ENCODE measurements around the gene DNAJC5.
A peak's percentile ranks its signal among the peaks of the same experiment; 100 is the strongest.
"Not testable (repeated sequence)": the region's sequence is repeated elsewhere in the genome, so short reads cannot be mapped to it uniquely, and the experiment has no call there.

Gene DNAJC5

GRCh38 chr20:63861365-63861934, 33.5 kb upstream of the DNAJC5 start, which contains the start of gene ABHD16B:
Gene ABHD16B, plus strand, starts transcription at chr20:63861498. Its CDS starts 43 bp downstream, at chr20:63861541.
- no peak for DNase-seq (ENCODE audit: low read depth)

DNA sequence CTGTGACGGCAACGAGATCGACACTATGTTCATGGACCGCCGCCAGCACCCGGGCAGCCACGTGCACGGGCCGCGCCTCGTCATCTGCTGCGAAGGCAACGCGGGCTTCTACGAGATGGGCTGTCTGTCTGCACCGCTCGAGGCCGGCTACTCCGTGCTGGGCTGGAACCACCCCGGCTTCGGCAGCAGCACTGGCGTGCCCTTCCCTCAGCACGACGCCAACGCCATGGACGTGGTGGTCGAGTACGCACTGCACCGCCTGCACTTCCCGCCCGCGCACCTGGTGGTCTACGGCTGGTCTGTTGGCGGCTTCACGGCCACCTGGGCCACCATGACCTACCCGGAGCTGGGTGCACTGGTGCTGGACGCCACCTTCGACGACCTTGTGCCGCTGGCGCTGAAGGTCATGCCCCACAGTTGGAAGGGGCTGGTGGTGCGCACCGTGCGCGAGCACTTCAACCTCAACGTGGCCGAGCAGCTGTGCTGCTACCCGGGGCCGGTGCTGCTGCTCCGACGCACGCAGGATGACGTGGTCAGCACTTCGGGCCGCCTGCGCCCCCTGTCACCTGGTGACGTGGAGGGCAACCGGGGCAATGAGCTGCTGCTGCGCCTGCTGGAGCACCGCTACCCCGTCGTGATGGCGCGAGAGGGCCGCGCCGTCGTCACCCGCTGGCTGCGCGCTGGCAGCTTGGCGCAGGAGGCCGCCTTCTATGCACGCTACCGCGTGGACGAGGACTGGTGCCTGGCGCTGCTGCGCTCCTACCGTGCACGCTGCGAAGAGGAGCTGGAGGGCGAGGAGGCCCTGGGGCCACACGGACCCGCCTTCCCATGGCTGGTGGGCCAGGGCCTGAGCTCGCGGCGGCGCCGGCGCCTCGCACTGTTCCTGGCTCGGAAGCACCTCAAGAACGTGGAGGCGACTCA, 32.7 kb upstream of the DNAJC5 start:
- no peak for DNase-seq (ENCODE audit: low read depth)

GRCh38 chr20:63863021-63863797, 31.7 kb upstream of the DNAJC5 start:
- DNase-seq (ENCODE audit: low read depth) = no peak

- peak; percentile 34 for DNase-seq (ENCODE audit: low read depth)
Observed at GRCh38 chr20:63863798-63864544, 31.0 kb upstream of the DNAJC5 start.

- no peak for DNase-seq (ENCODE audit: low read depth)
Observed at GRCh38 chr20:63864545-63864977, 30.4 kb upstream of the DNAJC5 start.

- DNase-seq (ENCODE audit: low read depth) = peak; percentile 87
Observed at GRCh38 chr20:63864978-63865640, 29.8 kb upstream of the DNAJC5 start, which contains the start of gene TPD52L2. Gene TPD52L2, plus strand, starts transcription at chr20:63865270. Its CDS starts 96 bp downstream, at chr20:63865366.

- DNase-seq (ENCODE audit: low read depth) = not testable (repeated sequence)
Observed at GRCh38 chr20:63867042-63867441, 27.9 kb upstream of the DNAJC5 start.

DNA sequence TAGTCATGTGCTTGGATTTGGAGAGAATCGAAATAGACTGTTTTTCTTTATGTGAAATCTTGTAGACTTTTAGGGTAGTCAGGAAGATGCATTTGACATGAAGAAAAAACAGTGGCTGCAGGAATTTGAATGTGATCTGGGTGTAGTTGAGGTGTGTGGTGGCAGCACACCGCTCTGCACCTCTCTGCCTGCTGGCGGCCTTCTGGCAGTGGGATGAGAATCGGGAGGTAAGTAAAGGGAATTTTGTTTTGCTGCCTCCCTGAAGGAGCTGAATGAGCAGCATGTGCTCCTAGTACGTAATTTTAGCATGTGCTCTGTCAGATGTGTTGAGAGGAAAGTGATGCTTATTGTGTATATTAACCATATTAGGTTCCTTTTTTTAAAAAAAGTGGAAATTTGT, 26.7 kb upstream of the DNAJC5 start:
- DNase-seq (ENCODE audit: low read depth) = no peak

GRCh38 chr20:63873477-63873971, 21.4 kb upstream of the DNAJC5 start:
- no peak for DNase-seq (ENCODE audit: low read depth)

DNA sequence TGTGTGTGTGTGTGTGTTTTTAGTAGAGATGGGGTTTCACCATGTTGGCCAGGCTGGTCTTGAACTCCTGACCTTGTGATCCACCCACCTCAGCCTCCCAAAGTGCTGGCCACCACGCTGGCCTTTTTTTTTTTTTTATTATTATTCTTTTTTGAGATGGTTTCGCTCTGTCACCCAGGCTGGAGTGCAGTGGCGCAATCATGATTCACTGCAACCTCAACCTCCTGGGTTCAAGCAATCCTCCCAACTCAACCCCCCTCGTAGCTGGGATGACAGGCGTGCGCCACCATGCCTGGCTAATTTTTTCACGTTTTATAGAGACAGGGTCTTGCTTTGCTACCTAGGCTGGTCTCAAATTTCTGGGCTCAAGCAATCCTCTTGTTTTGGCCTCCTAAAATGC, 20.7 kb upstream of the DNAJC5 start:
- DNase-seq (ENCODE audit: low read depth) = not testable (repeated sequence)

- DNase-seq (ENCODE audit: low read depth) = no peak
Observed at GRCh38 chr20:63876489-63877036, 18.4 kb upstream of the DNAJC5 start.

DNA sequence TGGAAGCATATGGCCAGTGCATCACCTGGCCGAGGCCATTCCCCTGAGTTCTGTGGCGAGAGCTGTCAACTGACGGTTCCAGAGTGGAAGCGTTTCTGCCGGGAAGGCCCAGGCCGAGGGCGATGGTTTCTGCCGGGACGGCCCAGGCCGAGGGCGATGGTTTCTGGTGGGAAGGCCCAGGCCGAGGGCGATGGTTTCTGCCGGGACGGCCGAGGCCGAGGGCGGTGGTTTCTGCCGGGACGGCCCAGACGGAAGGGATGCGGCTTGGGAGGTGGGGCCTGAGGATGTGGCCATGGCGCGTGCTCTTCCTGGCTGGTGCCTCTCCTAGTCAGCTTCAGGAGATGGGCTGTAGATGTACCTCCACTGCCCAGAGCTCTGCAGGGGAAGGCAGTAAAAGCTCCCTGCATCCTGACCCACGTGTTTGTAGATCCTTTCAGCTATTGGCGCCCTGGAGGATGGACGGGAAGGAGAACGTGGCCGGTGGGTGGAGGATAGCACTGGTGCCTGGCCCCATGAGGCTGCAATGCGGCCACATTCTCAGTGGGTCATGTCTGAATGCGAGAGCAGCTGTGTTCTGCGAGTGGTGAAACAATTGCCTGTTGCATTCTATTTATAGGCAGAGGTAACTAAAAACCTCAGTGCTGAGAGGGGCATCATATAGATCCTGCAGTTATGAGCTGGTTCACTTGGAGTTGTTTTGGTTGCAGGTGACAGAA, 17.0 kb upstream of the DNAJC5 start:
- no peak for DNase-seq (ENCODE audit: low read depth)

DNA sequence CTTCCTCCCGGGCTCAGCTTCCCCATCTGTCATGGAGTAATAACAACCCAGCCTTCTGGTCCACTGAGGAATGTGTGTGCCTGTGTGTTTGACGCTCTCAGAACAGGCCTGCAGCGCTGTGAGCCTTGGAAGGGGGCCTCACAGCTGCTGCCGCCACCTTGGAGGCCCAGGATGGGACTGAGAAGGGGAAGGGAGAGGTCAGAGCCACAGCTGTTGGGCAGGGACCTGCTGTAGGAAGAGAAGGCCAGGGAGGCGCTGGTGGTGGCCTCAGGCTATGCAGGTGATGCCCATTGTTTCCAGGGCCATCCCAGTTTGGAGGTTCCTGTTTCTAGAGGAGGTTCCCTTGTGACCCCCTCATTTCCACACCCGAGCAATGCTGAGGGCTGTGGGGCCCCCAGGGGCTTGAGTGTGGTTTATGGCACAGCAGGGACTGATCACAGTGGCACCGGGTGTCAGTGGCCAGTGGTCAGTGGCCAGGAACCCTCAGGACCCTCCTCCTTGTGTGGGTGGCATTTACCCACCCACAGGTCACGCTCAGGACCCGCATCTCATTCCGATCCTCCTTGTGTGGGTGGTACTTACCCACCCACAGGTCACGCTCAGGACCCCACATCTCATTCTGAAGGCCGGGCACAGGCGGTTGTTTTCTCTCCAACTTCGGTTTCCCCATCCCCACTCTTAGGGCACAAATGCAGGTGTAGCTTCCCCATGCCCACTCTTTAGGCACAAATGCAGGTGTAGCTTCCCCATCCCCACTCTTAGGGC, 15.8 kb upstream of the DNAJC5 start:
- no peak for DNase-seq (ENCODE audit: low read depth)

DNA sequence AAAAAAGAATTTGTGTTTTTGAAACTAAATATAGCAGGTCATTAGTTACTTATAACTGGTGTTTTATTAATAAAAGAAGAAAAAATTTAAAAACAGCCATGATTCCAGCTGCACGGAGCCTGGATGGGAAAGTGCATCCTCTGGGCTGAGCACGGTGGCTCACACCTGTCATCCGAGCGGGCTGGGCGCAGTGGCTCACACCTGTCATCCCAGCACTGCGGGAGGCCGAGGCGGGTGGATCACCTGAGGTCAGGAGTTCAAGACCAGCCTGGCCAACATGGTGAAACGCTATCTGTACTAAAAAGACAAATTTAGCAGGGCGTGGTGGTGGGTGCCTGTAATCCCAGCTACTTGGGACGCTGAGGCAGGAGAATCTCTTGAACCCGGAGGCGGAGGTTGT, 14.0 kb upstream of the DNAJC5 start:
- not testable (repeated sequence) for DNase-seq (ENCODE audit: low read depth)

GRCh38 chr20:63881451-63882226, 13.3 kb upstream of the DNAJC5 start:
- DNase-seq (ENCODE audit: low read depth) = no peak

DNA sequence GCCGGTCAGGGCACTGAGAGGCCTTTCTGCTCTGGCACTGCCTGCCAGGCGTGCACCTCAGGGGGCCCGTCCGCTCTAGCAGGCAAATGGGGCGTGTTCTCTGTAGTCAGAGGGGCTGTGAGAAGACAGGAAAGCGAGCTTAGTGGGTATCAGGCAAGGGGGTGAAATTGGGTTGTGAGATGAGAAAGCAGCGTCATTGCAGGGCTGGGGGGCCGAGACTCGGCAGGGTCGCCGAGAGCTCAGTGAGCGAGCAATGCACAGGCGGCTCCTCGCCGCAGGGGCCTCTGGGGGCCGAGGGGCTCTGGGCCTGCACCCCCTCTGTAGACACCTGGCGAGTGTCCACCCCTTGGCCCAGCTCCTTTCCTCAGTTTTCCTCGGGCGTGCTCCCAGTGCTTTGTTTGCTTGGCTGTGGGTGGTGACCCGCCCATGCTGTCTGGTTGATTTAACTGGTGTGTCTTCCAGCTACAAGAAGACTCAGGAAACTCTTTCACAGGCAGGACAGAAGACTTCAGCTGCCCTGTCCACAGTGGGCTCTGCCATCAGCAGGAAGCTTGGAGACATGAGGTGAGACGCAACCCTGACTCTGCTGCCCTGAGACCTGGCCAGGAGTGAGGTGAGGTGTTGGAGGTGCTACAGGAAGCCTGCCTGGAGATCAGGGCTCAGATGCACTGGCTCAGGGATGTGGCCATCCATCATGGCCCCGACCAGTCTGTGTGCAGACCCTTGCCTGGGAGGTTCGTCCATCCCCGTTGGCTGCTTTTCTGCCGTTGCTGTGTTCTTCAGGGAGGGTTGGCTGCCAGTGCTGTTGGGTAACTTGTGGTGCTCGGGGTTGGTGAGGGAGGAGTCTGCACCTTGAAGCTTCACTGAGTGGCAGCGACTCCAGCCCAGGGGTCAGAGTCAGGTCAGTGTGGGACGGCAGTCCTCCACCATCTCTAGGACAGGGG, 12.4 kb upstream of the DNAJC5 start:
- DNase-seq (ENCODE audit: low read depth) = no peak

- no peak for DNase-seq (ENCODE audit: low read depth)
Observed at GRCh38 chr20:63883201-63883593, 11.7 kb upstream of the DNAJC5 start.
